Bronchial epithelial cell (primary cell): Measurements from ENCODE around the gene TLE7. TPM values are rescaled to one million over a fixed set of nuclear protein-coding genes. Genes with fewer than 3 reads are reported as not detected.

Source experiments
- DNase-seq: peaks from one replicate; pipeline ENCODE4 v3.0.0-alpha.2; 2010; ENCODE audit warnings: low read depth
- FAIRE-seq: peaks from 2 replicates; lab custom pipeline; 2011; peaks lifted over from hg19 to GRCh38; lab: Jason Lieb, UNC
- H3K27me3 ChIP-seq: 2 replicates; pipeline ENCODE4 v1.5.1; 2011; ENCODE audit warnings: low read length; ENCODE audit not compliant: control insufficient read depth, insufficient read depth
- H3K36me3 ChIP-seq: 2 replicates; pipeline ENCODE4 v1.5.1; 2011; ENCODE audit warnings: low read length; ENCODE audit not compliant: control insufficient read depth, insufficient read depth
- H3K4me3 ChIP-seq: 2 replicates; pipeline ENCODE4 v1.5.1; 2011; ENCODE audit warnings: mild to moderate bottlenecking, low read depth, low read length, control low read depth
- CTCF ChIP-seq: IDR thresholded peaks from 2 replicates; pipeline ENCODE4 v1.5.1; 2011; ENCODE audit warnings: mild to moderate bottlenecking, moderate library complexity, low read length, control low read depth, inconsistent platforms; ENCODE audit not compliant: insufficient read depth, severe bottlenecking
- total RNA-seq: library from RNA; depleted of rRNA; stranded (reverse); fragments of >200 nt; gene quantifications from 2 replicates; pipeline ENCODE4 v1.2.1, GENCODE V29; 2014

The TLE7 gene
- total RNA-seq, 1 donor from 2014 or later: not detected

GRCh38 chr16:71428883-71429282 is 13.0 kb downstream of the TLE7 start:
- DNase-seq (peak; percentile 1), FAIRE-seq (no peak)
- Histone ChIP-seq H3K4me3 (no peak overlapping the region), H3K36me3 (no peaks in the 10 kb centered on the region), H3K27me3 (no peaks in the 10 kb centered on the region)
- no peak for TF ChIP-seq CTCF

DNA sequence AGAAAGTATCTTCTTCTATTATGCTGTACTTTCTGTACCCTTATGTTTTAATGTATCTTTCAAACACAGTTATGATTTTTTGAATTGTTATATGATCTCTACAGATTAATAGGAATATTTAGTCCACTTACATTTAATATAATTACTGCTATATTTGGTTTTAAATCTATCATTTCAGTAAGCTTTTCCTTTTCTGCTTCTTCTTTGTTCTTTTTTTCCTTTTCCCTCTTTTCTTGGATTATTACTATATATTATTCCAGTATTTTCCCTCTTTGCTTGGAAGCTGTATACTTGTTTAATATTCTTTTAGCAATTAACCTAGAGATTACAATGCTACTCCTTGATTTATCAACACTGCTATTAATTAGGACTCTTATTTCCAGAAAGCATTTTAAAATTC is 13.5 kb downstream of the TLE7 start:
- H3K27me3 ChIP-seq: no peaks in the 10 kb centered on the region
- H3K4me3 ChIP-seq: no peak overlapping the region
- DNase-seq: no peak
- TF ChIP-seq CTCF: no peak
- no peaks in the 10 kb centered on the region for H3K36me3 ChIP-seq
- FAIRE-seq: no peak

DNA sequence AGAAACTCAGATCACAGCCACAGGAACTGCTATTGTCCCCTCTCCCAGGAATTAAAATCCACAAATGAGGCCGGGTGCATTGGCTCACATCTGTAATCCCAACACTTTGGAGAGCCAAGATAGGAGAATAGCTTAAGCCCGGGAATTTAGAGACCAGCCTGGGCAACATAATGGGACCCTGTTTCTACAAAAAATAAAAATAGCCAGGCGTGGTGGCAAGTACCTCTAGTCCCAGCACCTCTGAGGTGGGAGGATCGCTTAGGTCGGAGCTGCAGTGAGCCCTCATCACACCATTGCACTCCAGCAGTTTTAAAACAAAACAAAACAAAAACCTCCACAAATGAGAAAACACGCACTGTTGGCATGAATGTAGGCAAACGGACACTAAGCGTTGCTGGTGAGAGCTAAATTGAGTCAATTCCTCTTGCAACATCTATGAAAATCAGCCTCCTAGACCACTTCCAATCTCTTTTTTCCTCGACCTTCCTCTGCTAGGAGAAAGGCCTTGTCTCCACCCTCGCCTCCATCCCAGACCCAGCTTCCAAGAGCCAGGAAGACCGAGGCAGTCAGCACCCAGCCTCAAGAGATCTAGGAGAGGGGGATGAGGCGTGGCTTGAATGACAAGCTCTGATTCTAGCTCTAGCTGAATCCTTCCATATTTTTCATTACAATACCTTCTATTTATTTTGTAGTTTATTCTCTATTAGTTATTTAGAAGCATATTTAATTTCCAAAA is 14.8 kb downstream of the TLE7 start:
- no peak for FAIRE-seq
- H3K36me3 ChIP-seq: no peaks in the 10 kb centered on the region
- no peaks in the 10 kb centered on the region for H3K27me3 ChIP-seq
- no peak for DNase-seq
- no peak for TF ChIP-seq CTCF
- H3K4me3 ChIP-seq: no peak overlapping the region

DNA sequence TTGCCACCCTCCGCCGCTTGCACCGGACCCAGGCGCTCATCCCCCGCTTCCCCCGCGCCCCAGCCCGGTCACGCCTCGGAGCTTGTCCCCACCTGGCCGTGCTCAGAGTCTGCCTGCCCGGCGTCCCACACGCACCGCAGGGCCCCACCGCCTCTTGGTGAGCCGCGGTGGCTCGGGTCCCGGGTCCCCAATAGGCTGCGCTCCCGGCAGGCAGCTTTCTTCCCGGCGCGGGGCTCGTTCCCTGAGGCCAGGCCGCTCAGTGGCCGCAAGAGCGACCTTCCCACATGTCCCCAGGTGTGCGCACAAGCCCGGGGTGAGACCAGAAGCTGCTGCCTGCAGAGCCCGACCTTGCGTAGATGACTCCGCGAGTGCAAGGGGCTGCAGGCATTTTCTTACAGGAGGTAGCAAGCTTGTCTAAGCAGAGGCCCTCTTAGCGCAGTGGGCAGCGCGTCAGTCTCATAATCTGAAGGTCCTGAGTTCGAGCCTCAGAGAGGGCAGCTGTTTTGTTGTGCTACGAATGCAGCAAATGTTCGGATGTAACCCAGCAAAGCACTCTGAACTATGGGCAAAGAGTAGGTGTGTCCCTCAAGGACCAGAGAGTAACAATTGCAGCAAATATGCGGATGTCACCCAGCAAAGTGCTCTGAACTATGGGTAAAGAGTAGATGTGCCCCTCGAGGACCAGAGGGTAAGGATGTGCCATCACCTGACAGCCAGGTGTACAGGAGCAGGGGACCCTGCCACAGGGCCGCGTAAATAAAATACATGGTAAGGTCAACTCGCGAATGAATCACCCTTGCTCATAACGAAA is 15.6 kb downstream of the TLE7 start:
- no peak for TF ChIP-seq CTCF
- H3K27me3 ChIP-seq: no peaks in the 10 kb centered on the region
- FAIRE-seq (no peak), DNase-seq (peak; percentile 95)
- H3K4me3 ChIP-seq: peak overlapping the region; percentile 35
- H3K36me3 ChIP-seq: no peaks in the 10 kb centered on the region

- no peak for DNase-seq
- Histone ChIP-seq H3K36me3 (no peaks in the 10 kb centered on the region), H3K4me3 (peak overlapping the region; percentile 35), H3K27me3 (no peaks in the 10 kb centered on the region)
- no peak for FAIRE-seq
- TF ChIP-seq CTCF: no peak
Measured at GRCh38 chr16:71425746-71426068, 16.1 kb downstream of the TLE7 start.

DNA sequence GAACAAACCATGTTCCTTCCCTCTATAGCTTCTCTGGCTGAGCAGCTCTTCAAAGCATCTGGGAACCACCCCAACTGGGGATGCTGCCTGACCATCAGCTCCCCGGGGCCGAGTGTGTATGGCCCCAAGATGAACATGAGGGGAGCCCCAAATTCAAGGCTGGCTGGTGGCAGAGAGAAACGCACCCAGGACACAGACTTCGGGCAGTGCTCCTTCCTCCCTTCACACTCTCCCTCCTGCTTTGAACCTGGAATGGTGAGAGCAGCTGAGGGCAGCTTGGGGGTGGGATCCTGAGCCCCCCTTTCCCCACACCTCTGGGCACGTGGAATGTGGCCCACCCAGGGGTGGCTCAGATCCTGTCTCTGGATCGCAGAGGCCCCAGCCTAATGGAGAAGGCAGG is 17.2 kb downstream of the TLE7 start:
- DNase-seq: no peak
- FAIRE-seq: no peak
- TF ChIP-seq CTCF: no peak
- H3K4me3 ChIP-seq: no peak overlapping the region
- no peaks in the 10 kb centered on the region for H3K36me3 ChIP-seq
- no peaks in the 10 kb centered on the region for H3K27me3 ChIP-seq
